ENCODE data around the gene CSNK2B. TPM values are rescaled to one million over a fixed set of nuclear protein-coding genes. Genes with fewer than 3 reads are reported as not detected.

Gene CSNK2B
- total RNA-seq, 1 experiment from 2014 or later = 221 TPM

GRCh38 chr6:31689249-31690110, 23.6 kb downstream of the CSNK2B start:
- no peak overlapping the region for H3K4me3 ChIP-seq (ENCODE audit: low read depth, low read length)
- peak; percentile 16 to 19 for TF ChIP-seq CTCF (IDR thresholded peaks at IDR 0.05; ENCODE audit: insufficient read depth in 1 of 2, low read depth in 1 of 2, low read length in 1 of 2, severe bottlenecking in 1 of 2, unreplicated experiment in 1 of 2)
- H3K27me3 ChIP-seq (replicated peaks; ENCODE audit: control insufficient read depth, insufficient read depth, low read length) = no peaks in the 10 kb centered on the region
- POLR2A ChIA-PET = interaction anchor here (0.6 to 1.7 kb wide), 6 partner anchors 24 to 173 kb away, joined by 3 to 5 read pairs (median 4); partner anchors contain the start of genes C6orf47, MSH5 and NEU1
- DNase-seq = no peak
- H3K4me1 ChIP-seq = peaks cover 34% of the 10 kb centered on the region
- Mint-ChIP-seq H3K4me3 (ENCODE audit: unreplicated experiment) (peak overlapping the region; percentile 74), H3K27ac (ENCODE audit: unreplicated experiment) (peak overlapping the region; percentile 94), H3K27me3 (ENCODE audit: insufficient read depth, unreplicated experiment) (no peaks in the 10 kb centered on the region), H3K36me3 (ENCODE audit: insufficient read depth, unreplicated experiment) (peaks cover 46% of the 10 kb centered on the region), H3K9me3 (ENCODE audit: unreplicated experiment) (no peaks in the 10 kb centered on the region), H3K4me1 (ENCODE audit: low read depth, unreplicated experiment) (peaks cover 23% of the 10 kb centered on the region)
- CTCF ChIA-PET = interaction anchor here (0.9 to 1.3 kb wide), 4 partner anchors 8 to 125 kb away, joined by 3 to 4 read pairs (median 4); partner anchors contain the start of genes DDAH2, HSPA1A, HSPA1L and LY6G5C
- TSS peak; percentile 65 for BruUV-seq (replicated peaks)
- H3K9me3 ChIP-seq = no peaks in the 10 kb centered on the region
- intact Hi-C loops (cut with micrococcal nuclease; ENCODE audit: unreplicated experiment) = no loop called here
- peaks cover 6% of the 10 kb centered on the region for H3K36me3 ChIP-seq (ENCODE audit: control insufficient read depth, insufficient read depth, low read length)

- Mint-ChIP-seq H3K36me3 (ENCODE audit: insufficient read depth, unreplicated experiment) (peaks cover 56% of the 10 kb centered on the region), H3K27ac (ENCODE audit: unreplicated experiment) (peak overlapping the region; percentile 94), H3K27me3 (ENCODE audit: insufficient read depth, unreplicated experiment) (no peaks in the 10 kb centered on the region), H3K4me3 (ENCODE audit: unreplicated experiment) (peak overlapping the region; percentile 74), H3K9me3 (ENCODE audit: unreplicated experiment) (no peaks in the 10 kb centered on the region), H3K4me1 (ENCODE audit: low read depth, unreplicated experiment) (peaks cover 23% of the 10 kb centered on the region)
- DNase-seq = peak; percentile 82 to 91
- POLR2A ChIA-PET = interaction anchor here (0.5 to 2.0 kb wide), 16 partner anchors 12 to 231 kb away, joined by 3 to 9 read pairs (median 4); partner anchors contain the start of genes ABHD16A, C6orf47, DDAH2 and HSPA1A
- H3K36me3 ChIP-seq (ENCODE audit: control insufficient read depth, insufficient read depth, low read length) = peaks cover 6% of the 10 kb centered on the region
- H3K27me3 ChIP-seq (replicated peaks; ENCODE audit: control insufficient read depth, insufficient read depth, low read length) = no peaks in the 10 kb centered on the region
- 0 out of 2 replicates have a peak overlapping the region, but pooled peaks have one; percentile 7 for H3K4me3 ChIP-seq (ENCODE audit: low read depth, low read length)
- H3K4me1 ChIP-seq = peaks cover 34% of the 10 kb centered on the region
- CTCF ChIA-PET = interaction anchor here (0.9 to 1.3 kb wide), 5 partner anchors 9 to 124 kb away, joined by 3 to 4 read pairs (median 4); partner anchors contain the start of genes DDAH2, HSPA1A, HSPA1L and LY6G5C
- no peaks in the 10 kb centered on the region for H3K9me3 ChIP-seq
- no peak for TF ChIP-seq CTCF (IDR thresholded peaks at IDR 0.05; ENCODE audit: insufficient read depth in 1 of 2, low read depth in 1 of 2, low read length in 1 of 2, severe bottlenecking in 1 of 2, unreplicated experiment in 1 of 2)
- intact Hi-C loops (cut with micrococcal nuclease; ENCODE audit: unreplicated experiment) = no loop called here
- BruUV-seq (replicated peaks) = TSS peak; percentile 99
These were observed 24.6 kb downstream of the CSNK2B start for GRCh38 chr6:31690231-31691077.

Measured in Caco-2 (cell line).